NCI-H2107 (cell line): ENCODE results near the gene DDIAS.
"Not testable (repeated sequence)": the region's sequence is repeated elsewhere in the genome, so short reads cannot be mapped to it uniquely, and the experiment has no call there.

Experiments
- DNase-seq: peaks from one replicate; lab custom pipeline; 2025; lab: John Stamatoyannopoulos, UW

Gene DDIAS

GRCh38 chr11:82901165-82901921 is at the start of gene DDIAS:
DDIAS (plus strand) TSS chr11:82901736; CDS start chr11:82914739, 13,003 bp downstream.
- peak; percentile 84 for DNase-seq

- no peak for DNase-seq
Measured at GRCh38 chr11:82854242-82854641, 47.3 kb upstream of the DDIAS start.

GRCh38 chr11:82854916-82855315 is 46.6 kb upstream of the DDIAS start:
- DNase-seq: not testable (repeated sequence)

GRCh38 chr11:82855616-82856015 is 45.9 kb upstream of the DDIAS start:
- DNase-seq: no peak

GRCh38 chr11:82857145-82857544 is 44.4 kb upstream of the DDIAS start:
- no peak for DNase-seq

- DNase-seq: no peak
Measured at GRCh38 chr11:82858133-82858532, 43.4 kb upstream of the DDIAS start.

- DNase-seq: no peak
Measured at GRCh38 chr11:82858556-82859091, 42.9 kb upstream of the DDIAS start.

GRCh38 chr11:82859750-82860149 is 41.8 kb upstream of the DDIAS start:
- DNase-seq: no peak

- DNase-seq: no peak
Measured at GRCh38 chr11:82862379-82862778, 39.2 kb upstream of the DDIAS start.

GRCh38 chr11:82863209-82863608 is 38.3 kb upstream of the DDIAS start:
- no peak for DNase-seq

GRCh38 chr11:82864268-82864667 is 37.3 kb upstream of the DDIAS start:
- no peak for DNase-seq

GRCh38 chr11:82865841-82866240 is 35.7 kb upstream of the DDIAS start:
- no peak for DNase-seq

- DNase-seq: peak; percentile 37
Measured at GRCh38 chr11:82867495-82868082, 33.9 kb upstream of the DDIAS start.

- no peak for DNase-seq
Measured at GRCh38 chr11:82869657-82870056, 31.9 kb upstream of the DDIAS start.

GRCh38 chr11:82871646-82872045 is 29.9 kb upstream of the DDIAS start:
- DNase-seq: no peak

GRCh38 chr11:82872377-82873150 is 29.0 kb upstream of the DDIAS start:
- no peak for DNase-seq

GRCh38 chr11:82873919-82874333 is 27.6 kb upstream of the DDIAS start:
- no peak for DNase-seq

- no peak for DNase-seq
Measured at GRCh38 chr11:82874646-82875523, 26.7 kb upstream of the DDIAS start.

- DNase-seq: no peak
Measured at GRCh38 chr11:82883853-82884252, 17.7 kb upstream of the DDIAS start.

- no peak for DNase-seq
Measured at GRCh38 chr11:82889133-82890001, 12.2 kb upstream of the DDIAS start.

GRCh38 chr11:82890002-82890341 is 11.6 kb upstream of the DDIAS start:
- no peak for DNase-seq
